ENCODE measurements around the gene PPP1R14D. TPM values are rescaled to one million over a fixed set of nuclear protein-coding genes. Genes with fewer than 3 reads are reported as not detected.

Gene PPP1R14D
- total RNA-seq, 1 experiment from 2014 or later: not detected

DNA sequence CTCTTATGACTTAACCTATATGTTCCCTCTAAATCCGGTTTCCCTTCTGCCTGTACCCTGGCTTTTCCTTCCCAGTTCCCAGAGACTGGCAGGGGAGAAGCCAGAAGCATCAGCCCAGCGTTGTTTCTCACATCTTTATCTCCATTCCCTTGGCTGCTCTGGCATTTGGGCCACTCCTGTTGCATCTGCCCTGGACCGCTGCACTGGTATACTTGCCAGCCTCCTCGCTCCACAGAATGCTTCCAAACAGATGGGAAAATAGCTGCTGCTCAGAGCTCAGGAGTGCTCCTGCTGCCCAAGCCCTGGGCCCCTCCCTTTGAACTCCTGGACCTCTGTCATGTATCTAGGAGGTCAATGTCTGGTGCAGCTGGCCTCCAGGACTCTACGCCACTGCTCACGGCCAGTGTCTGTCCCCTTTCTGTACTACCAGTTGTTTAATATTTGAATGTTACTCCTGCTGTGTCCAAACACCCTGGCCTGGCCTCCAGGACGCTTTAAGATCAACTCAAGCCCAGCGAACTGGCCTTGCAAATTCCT, 22.1 kb upstream of the PPP1R14D start:
- POLR2A ChIA-PET: interaction anchor here (0.8 kb wide), 1 partner anchor 63 kb away, joined by 4 read pairs; no protein-coding TSS in a partner anchor
- no peak for ATAC-seq
- H3K9ac ChIP-seq (ENCODE audit: low read length): no peak overlapping the region
- H3K27ac ChIP-seq (ENCODE audit: low read depth, low read length): no peak overlapping the region
- no peak overlapping the region for H2AFZ ChIP-seq (ENCODE audit: low read depth, low read length, poor library complexity, severe bottlenecking)
- CTCF ChIA-PET: interaction anchor here (2.1 kb wide), 1 partner anchor 8 kb away, joined by 19 read pairs; no protein-coding TSS in a partner anchor
- H3K4me3 ChIP-seq (replicated peaks in 1 of 2; ENCODE audit: low read depth in 1 of 2, low read length in 2 of 2): no peak overlapping the region
- no peaks in the 10 kb centered on the region for H3K27me3 ChIP-seq (ENCODE audit: insufficient read depth, low read length)
- RAD21 ChIA-PET (ENCODE audit: low non-redundant PET in 1 of 2, low total read pairs in 2 of 2, uncharacterized antibody in 2 of 2, unreplicated experiment in 2 of 2): no interaction called here
- DNase-seq (ENCODE audit: low read depth, low spot score): no peak
- no peaks in the 10 kb centered on the region for H3K9me2 ChIP-seq (ENCODE audit: insufficient read depth)
- intact Hi-C loops (cut with micrococcal nuclease): no loop called here
- TF ChIP-seq JUND (IDR thresholded peaks at IDR 0.05): no peak
- no peak for TF ChIP-seq ZNF274 (IDR thresholded peaks at IDR 0.05; ENCODE audit: low read depth, low read length)
- TF ChIP-seq TCF7L2 (IDR thresholded peaks at IDR 0.05; ENCODE audit: borderline replicate concordance, extremely low read depth, insufficient read depth, insufficient read length): no peak
- no peak for TF ChIP-seq ZFX (IDR thresholded peaks at IDR 0.05)
- TF ChIP-seq POLR2AphosphoS5 (IDR thresholded peaks at IDR 0.05; ENCODE audit: low read depth, low read length): no peak
- TF ChIP-seq EZH2phosphoT487 (IDR thresholded peaks at IDR 0.05; ENCODE audit: borderline replicate concordance): no peak
- no peak for TF ChIP-seq EGR1 (IDR thresholded peaks at IDR 0.05; ENCODE audit: low read depth)
- TF ChIP-seq CEBPB (IDR thresholded peaks at IDR 0.05; ENCODE audit: low read depth): no peak
- TF ChIP-seq YY1 (IDR thresholded peaks at IDR 0.05; ENCODE audit: extremely low read depth, insufficient replicate concordance, low read depth, low read length): no peak
- TF ChIP-seq, protein P1, sequence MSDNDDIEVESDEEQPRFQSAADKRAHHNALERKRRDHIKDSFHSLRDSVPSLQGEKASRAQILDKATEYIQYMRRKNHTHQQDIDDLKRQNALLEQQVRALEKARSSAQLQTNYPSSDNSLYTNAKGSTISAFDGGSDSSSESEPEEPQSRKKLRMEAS (IDR thresholded peaks at IDR 0.05): no peak
- no peak for TF ChIP-seq ELF1 (IDR thresholded peaks at IDR 0.05; ENCODE audit: borderline replicate concordance, low read depth)
- TF ChIP-seq, protein P2, sequence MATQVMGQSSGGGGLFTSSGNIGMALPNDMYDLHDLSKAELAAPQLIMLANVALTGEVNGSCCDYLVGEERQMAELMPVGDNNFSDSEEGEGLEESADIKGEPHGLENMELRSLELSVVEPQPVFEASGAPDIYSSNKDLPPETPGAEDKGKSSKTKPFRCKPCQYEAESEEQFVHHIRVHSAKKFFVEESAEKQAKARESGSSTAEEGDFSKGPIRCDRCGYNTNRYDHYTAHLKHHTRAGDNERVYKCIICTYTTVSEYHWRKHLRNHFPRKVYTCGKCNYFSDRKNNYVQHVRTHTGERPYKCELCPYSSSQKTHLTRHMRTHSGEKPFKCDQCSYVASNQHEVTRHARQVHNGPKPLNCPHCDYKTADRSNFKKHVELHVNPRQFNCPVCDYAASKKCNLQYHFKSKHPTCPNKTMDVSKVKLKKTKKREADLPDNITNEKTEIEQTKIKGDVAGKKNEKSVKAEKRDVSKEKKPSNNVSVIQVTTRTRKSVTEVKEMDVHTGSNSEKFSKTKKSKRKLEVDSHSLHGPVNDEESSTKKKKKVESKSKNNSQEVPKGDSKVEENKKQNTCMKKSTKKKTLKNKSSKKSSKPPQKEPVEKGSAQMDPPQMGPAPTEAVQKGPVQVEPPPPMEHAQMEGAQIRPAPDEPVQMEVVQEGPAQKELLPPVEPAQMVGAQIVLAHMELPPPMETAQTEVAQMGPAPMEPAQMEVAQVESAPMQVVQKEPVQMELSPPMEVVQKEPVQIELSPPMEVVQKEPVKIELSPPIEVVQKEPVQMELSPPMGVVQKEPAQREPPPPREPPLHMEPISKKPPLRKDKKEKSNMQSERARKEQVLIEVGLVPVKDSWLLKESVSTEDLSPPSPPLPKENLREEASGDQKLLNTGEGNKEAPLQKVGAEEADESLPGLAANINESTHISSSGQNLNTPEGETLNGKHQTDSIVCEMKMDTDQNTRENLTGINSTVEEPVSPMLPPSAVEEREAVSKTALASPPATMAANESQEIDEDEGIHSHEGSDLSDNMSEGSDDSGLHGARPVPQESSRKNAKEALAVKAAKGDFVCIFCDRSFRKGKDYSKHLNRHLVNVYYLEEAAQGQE (IDR thresholded peaks at IDR 0.05; ENCODE audit: low read depth): no peak
- no peak for TF ChIP-seq RAD21 (IDR thresholded peaks at IDR 0.05; ENCODE audit: low read depth)
- no peak for TF ChIP-seq SIN3A (IDR thresholded peaks at IDR 0.05; ENCODE audit: low read depth)
- no peak for TF ChIP-seq ZBTB33 (IDR thresholded peaks at IDR 0.05; ENCODE audit: extremely low read depth, insufficient replicate concordance, low read length)
- H3K4me1 ChIP-seq (ENCODE audit: control insufficient read depth in 1 of 2, insufficient read depth in 2 of 2, low read length in 2 of 2): peaks cover 23 to 25% of the 10 kb centered on the region in 2 experiments
- BruUV-seq (replicated peaks): no TSS peak
- H3K79me2 ChIP-seq (ENCODE audit: insufficient read depth, low read length): peaks cover 58% of the 10 kb centered on the region
- H3K4me2 ChIP-seq (ENCODE audit: low read length): no peak overlapping the region
- H4K20me1 ChIP-seq (ENCODE audit: insufficient read depth): no peaks in the 10 kb centered on the region; the same call in 1 of the 2 replicates
- no peaks in the 10 kb centered on the region for H3K9me3 ChIP-seq (ENCODE audit: control insufficient read depth in 1 of 2, insufficient read depth in 1 of 2, low read depth in 1 of 2, low read length in 2 of 2)
- H3K36me3 ChIP-seq (ENCODE audit: control insufficient read depth in 1 of 2, insufficient read depth in 2 of 2, low read length in 2 of 2): peaks cover 14 to 27% of the 10 kb centered on the region in 2 experiments

Measured in HCT116 (cell line).